GM21825 (cell line): ENCODE results near the gene PLPPR2.
"Not testable (repeated sequence)": the region's sequence is repeated elsewhere in the genome, so short reads cannot be mapped to it uniquely, and the experiment has no call there.

Experiments
- ATAC-seq: cut with Tn5 transposase; IDR thresholded peaks from one replicate; pipeline ENCODE4 v1.9.1; 2021; ENCODE audit warnings: mild to moderate bottlenecking, moderate library complexity; ENCODE audit not compliant: unreplicated experiment

The PLPPR2 gene

GRCh38 chr19:11367528-11367927 is 12.3 kb downstream of the PLPPR2 start:
- ATAC-seq, result no peak

- no peak for ATAC-seq
Measured at GRCh38 chr19:11370744-11371143, 15.5 kb downstream of the PLPPR2 start.

- ATAC-seq, result no peak
Measured at GRCh38 chr19:11373166-11373884, 18.1 kb downstream of the PLPPR2 start.

GRCh38 chr19:11373885-11374432 is 18.7 kb downstream of the PLPPR2 start:
- ATAC-seq, result no peak

- peak; percentile 76 for ATAC-seq
Measured at GRCh38 chr19:11374433-11375142, 19.4 kb downstream of the PLPPR2 start, which contains the start of gene SWSAP1. TSS of gene SWSAP1 (plus strand) at chr19:11374666. CDS start at chr19:11374681, 15 bp downstream.

- no peak for ATAC-seq
Measured at GRCh38 chr19:11375143-11375948, 20.1 kb downstream of the PLPPR2 start.

GRCh38 chr19:11377237-11377636 is 22.0 kb downstream of the PLPPR2 start:
- no peak for ATAC-seq

- no peak for ATAC-seq
Measured at GRCh38 chr19:11377756-11378155, 22.5 kb downstream of the PLPPR2 start.

- ATAC-seq, result no peak
Measured at GRCh38 chr19:11378319-11379189, 23.3 kb downstream of the PLPPR2 start.

GRCh38 chr19:11379269-11379845 is 24.1 kb downstream of the PLPPR2 start:
- not testable (repeated sequence) for ATAC-seq

- no peak for ATAC-seq
Measured at GRCh38 chr19:11379857-11380350, 24.7 kb downstream of the PLPPR2 start.

- peak; percentile 68 for ATAC-seq
Measured at GRCh38 chr19:11380653-11381537, 25.7 kb downstream of the PLPPR2 start.

- no peak for ATAC-seq
Measured at GRCh38 chr19:11382898-11383705, 27.9 kb downstream of the PLPPR2 start.

GRCh38 chr19:11383706-11384048 is 28.4 kb downstream of the PLPPR2 start:
- no peak for ATAC-seq

GRCh38 chr19:11384778-11385129 is 29.5 kb downstream of the PLPPR2 start:
- no peak for ATAC-seq

GRCh38 chr19:11387162-11388034 is 32.2 kb downstream of the PLPPR2 start:
- ATAC-seq, result no peak

GRCh38 chr19:11390359-11390758 is 35.1 kb downstream of the PLPPR2 start:
- ATAC-seq, result no peak
